ENCODE measurements around the gene TTYH3. TPM values are rescaled to one million over a fixed set of nuclear protein-coding genes. Genes with fewer than 3 reads are reported as not detected.

The TTYH3 gene
- total RNA-seq, 4 donors from 2014 or later: 3.8 to 47.2 (median 25.2) TPM

DNA sequence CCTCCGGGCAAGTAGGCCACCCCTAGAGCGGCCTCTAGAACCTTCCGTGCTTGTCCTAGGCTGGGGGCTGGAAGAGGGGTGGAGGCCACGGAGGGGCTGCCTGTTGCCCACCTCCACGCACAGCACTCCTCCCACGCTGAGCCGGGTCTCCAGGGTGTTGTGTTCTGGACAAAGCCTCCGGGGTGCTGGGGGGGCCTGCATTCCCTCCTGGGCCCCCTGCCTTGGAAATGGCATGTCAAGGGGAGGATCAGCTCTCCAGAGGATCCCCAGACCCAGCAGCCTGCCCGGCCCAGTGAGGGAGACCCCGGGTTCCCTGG, 8.1 kb upstream of the TTYH3 start:
- intact Hi-C loops (cut with DNase I; ENCODE audit: low total_unique reads): no loop called here
- Histone ChIP-seq H3K4me1 (peaks cover 7 to 14% of the 10 kb centered on the region in 2 donors), H3K27me3 (no peaks in the 10 kb centered on the region), H3K4me3 (no peak overlapping the region), H3K36me3 (no peaks in the 10 kb centered on the region), H3K9me3 (no peaks in the 10 kb centered on the region), H3K27ac (no peak overlapping the region)
- DNase-seq: no peak
- TF ChIP-seq POLR2A (IDR thresholded peaks at IDR 0.05): no peak
- TF ChIP-seq, protein P1, sequence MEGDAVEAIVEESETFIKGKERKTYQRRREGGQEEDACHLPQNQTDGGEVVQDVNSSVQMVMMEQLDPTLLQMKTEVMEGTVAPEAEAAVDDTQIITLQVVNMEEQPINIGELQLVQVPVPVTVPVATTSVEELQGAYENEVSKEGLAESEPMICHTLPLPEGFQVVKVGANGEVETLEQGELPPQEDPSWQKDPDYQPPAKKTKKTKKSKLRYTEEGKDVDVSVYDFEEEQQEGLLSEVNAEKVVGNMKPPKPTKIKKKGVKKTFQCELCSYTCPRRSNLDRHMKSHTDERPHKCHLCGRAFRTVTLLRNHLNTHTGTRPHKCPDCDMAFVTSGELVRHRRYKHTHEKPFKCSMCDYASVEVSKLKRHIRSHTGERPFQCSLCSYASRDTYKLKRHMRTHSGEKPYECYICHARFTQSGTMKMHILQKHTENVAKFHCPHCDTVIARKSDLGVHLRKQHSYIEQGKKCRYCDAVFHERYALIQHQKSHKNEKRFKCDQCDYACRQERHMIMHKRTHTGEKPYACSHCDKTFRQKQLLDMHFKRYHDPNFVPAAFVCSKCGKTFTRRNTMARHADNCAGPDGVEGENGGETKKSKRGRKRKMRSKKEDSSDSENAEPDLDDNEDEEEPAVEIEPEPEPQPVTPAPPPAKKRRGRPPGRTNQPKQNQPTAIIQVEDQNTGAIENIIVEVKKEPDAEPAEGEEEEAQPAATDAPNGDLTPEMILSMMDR (IDR thresholded peaks at IDR 0.05): no peak

DNA sequence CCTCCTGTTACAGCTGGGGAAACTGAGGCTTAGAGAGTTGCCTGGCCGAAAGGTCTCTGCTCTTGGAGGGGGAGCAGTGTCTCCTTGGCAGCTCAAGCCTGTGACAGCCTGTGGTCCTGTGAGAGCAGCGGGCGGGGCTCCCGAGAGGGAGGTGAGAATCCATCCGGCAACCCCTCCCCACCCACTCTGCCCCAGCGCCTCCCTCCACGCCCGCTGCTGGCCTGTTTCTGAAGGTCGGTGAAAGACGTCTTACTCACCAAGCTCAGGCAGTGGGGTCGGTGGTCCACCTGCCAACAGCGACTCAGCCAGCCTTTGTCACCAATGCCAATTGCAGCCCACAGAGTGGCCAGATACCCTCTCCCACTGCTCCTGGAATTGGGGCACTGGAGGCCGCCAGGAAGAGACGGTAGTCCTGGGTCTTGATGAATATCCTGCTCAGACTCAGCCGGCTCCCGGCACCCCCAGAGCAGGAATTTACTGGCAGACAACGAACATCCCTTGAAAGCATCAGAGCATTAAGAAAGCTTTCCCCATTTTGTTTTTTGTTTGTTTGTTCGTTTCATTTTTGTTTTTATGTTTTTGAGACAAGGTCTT, 7.4 kb upstream of the TTYH3 start:
- Histone ChIP-seq H3K27ac (no peak overlapping the region), H3K4me1 (peaks cover 7 to 14% of the 10 kb centered on the region in 2 donors), H3K36me3 (no peaks in the 10 kb centered on the region), H3K4me3 (no peak overlapping the region), H3K27me3 (no peaks in the 10 kb centered on the region), H3K9me3 (no peaks in the 10 kb centered on the region)
- DNase-seq: no peak
- TF ChIP-seq, protein P1 (IDR thresholded peaks at IDR 0.05): no peak
- TF ChIP-seq POLR2A (IDR thresholded peaks at IDR 0.05): no peak
- intact Hi-C loops (cut with DNase I; ENCODE audit: low total_unique reads): no loop called here

DNA sequence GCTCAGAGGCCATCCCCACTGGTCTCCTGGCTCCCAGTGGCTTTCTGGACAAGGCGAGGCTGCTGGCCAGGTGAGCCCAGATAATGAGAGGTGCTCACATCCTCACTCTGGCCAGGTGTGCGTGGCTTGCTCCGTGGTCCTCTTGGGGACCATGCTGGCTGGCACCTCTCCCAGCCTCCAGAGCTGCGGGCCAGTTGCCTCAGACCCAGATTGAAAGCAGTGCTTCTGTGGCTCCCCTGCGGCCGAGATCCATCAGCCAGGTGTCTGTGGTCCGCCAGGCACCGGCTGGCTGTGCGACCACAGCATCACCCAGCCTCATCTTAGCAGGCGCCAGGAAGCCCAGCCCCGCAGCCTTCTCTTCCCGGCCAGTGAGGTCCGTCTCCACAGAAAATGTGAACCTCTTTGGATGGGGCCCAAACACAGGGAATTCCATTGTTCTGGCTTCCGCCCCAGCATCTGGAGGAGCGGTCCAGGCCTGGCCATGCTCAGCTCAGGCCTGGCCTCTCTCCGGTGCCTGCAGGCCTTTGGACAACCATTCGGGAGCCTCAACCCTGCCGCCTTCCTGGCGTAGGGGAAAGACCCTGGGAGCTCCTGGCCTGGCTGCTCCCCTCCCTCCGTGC, 5.2 kb upstream of the TTYH3 start:
- no peaks in the 10 kb centered on the region for H3K36me3 ChIP-seq
- intact Hi-C loops (cut with DNase I; ENCODE audit: low total_unique reads): no loop called here
- H3K27me3 ChIP-seq: no peaks in the 10 kb centered on the region
- H3K4me1 ChIP-seq: peaks cover 3 to 6% of the 10 kb centered on the region in 2 donors
- no peaks in the 10 kb centered on the region for H3K9me3 ChIP-seq
- peak; percentile 70 to 81 for DNase-seq
- TF ChIP-seq, protein P1 (IDR thresholded peaks at IDR 0.05): no peak
- TF ChIP-seq POLR2A (IDR thresholded peaks at IDR 0.05): no peak
- peak overlapping the region; percentile 67 to 69 for H3K27ac ChIP-seq
- no peak overlapping the region for H3K4me3 ChIP-seq

DNA sequence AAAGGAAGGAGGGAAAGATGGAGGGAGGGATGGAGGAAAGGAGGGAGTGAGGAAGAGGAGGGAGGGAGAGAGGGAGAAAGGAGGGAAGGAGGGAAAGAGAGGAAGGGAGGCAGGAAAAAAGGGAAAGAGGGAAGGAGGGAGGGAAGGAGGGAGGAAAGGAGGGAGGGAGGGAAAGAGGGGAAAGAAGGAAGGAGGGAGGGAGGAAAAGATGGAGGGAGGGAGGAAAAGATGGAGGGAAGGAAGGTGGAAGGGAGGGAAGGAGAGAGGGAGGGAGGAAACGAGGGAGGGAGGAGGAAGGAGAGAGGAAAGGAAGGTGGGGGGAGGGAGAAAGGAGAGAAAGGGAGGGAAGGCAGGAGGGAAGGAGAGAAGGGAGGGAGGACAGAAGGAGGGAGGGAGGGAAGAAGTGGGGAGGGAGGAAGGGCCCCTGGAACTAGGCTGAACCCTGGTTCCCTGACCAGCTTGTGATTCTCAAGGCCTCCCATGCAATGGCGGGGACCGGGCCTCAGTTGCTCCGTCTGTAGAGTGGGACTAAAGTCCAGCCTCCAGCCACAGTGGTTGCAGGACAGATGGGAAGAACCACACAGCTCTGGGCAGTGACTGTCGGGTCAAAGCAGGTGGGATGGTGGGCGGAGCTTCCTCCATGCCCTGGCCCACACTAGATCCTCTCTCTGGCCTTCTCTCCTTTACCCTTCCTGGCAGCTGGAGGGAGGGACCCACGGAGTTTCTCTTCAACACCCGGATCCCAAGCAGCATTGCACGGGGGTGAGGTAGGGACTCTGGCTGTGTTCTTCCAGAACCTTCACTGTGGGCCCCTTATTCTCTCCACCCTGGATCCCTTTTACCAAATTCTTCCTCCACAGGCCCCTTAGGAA, 4.3 kb upstream of the TTYH3 start:
- Histone ChIP-seq H3K36me3 (no peaks in the 10 kb centered on the region), H3K27me3 (no peaks in the 10 kb centered on the region), H3K27ac (peak overlapping the region; percentile 67 to 69), H3K4me3 (no peak overlapping the region), H3K9me3 (no peaks in the 10 kb centered on the region), H3K4me1 (peaks cover 3% of the 10 kb centered on the region in 2 donors)
- intact Hi-C loops (cut with DNase I; ENCODE audit: low total_unique reads): no loop called here
- no peak for DNase-seq
- TF ChIP-seq, protein P1 (IDR thresholded peaks at IDR 0.05): no peak
- TF ChIP-seq POLR2A (IDR thresholded peaks at IDR 0.05): no peak

DNA sequence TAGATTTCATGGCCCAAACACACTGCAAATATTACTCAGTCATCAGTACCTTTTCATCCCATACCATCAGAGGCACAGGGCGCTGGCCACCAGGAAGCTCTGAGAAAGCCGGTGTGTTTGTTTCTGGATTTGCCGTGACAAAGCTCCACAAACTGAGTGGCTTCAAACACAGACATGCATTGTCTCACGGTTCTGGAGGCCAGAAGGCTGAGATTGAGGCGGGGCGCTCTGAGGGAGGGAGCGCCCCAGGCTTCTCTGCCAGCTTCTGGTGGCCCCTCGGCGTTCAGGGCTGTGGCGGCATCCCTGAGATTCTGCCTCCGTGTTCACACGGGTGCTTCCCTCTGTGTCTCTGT, 3.7 kb upstream of the TTYH3 start:
- TF ChIP-seq POLR2A (IDR thresholded peaks at IDR 0.05): no peak
- no peak overlapping the region for H3K27ac ChIP-seq
- no peaks in the 10 kb centered on the region for H3K27me3 ChIP-seq
- DNase-seq: no peak
- no peak overlapping the region for H3K4me3 ChIP-seq
- intact Hi-C loops (cut with DNase I; ENCODE audit: low total_unique reads): no loop called here
- peaks cover 3% of the 10 kb centered on the region in 2 donors for H3K4me1 ChIP-seq
- H3K36me3 ChIP-seq: no peaks in the 10 kb centered on the region
- no peaks in the 10 kb centered on the region for H3K9me3 ChIP-seq

Data from uterus (tissue), 4 donors.